GM11168 (cell line): ENCODE measurements around the gene PIP5K1B.

Source experiments
- in situ Hi-C: fragments of 300-500 bp; cut with MboI; formaldehyde crosslinking; loops from one replicate; pipeline ENCODE4 v1.12.0; 2022; ENCODE audit warnings: low sequenced_read_pairs; ENCODE audit not compliant: unreplicated experiment

Gene PIP5K1B

GRCh38 chr9:68933434-68934328 is 228.6 kb downstream of the PIP5K1B start:
- in situ Hi-C loops = no loop called here

GRCh38 chr9:68934329-68934644 is 229.2 kb downstream of the PIP5K1B start:
- in situ Hi-C loops = no loop called here

- in situ Hi-C loops = no loop called here
These were observed 235.5 kb downstream of the PIP5K1B start for GRCh38 chr9:68940573-68940972.

GRCh38 chr9:68941780-68942459 is 236.9 kb downstream of the PIP5K1B start:
- in situ Hi-C loops = no loop called here

GRCh38 chr9:68942790-68943189 is 237.8 kb downstream of the PIP5K1B start:
- in situ Hi-C loops = no loop called here

GRCh38 chr9:68947015-68947414 is 242.0 kb downstream of the PIP5K1B start:
- in situ Hi-C loops = no loop called here

- in situ Hi-C loops = no loop called here
These were observed 243.0 kb downstream of the PIP5K1B start for GRCh38 chr9:68947842-68948569.

GRCh38 chr9:68949271-68950000 is 244.4 kb downstream of the PIP5K1B start:
- in situ Hi-C loops = no loop called here

GRCh38 chr9:68950188-68950587 is 245.1 kb downstream of the PIP5K1B start:
- in situ Hi-C loops = no loop called here

- in situ Hi-C loops = no loop called here
These were observed 245.6 kb downstream of the PIP5K1B start for GRCh38 chr9:68950689-68951088.

- in situ Hi-C loops = no loop called here
These were observed 247.0 kb downstream of the PIP5K1B start for GRCh38 chr9:68951879-68952659.

- in situ Hi-C loops = no loop called here
These were observed 248.7 kb downstream of the PIP5K1B start for GRCh38 chr9:68953771-68954170.

GRCh38 chr9:68955330-68955729 is 250.3 kb downstream of the PIP5K1B start:
- in situ Hi-C loops = no loop called here

- in situ Hi-C loops = no loop called here
These were observed 252.4 kb downstream of the PIP5K1B start for GRCh38 chr9:68957479-68957878.

- in situ Hi-C loops = no loop called here
These were observed 256.5 kb downstream of the PIP5K1B start for GRCh38 chr9:68961587-68961986.

- in situ Hi-C loops = no loop called here
These were observed 258.4 kb downstream of the PIP5K1B start for GRCh38 chr9:68963416-68963815.

- in situ Hi-C loops = no loop called here
These were observed 259.1 kb downstream of the PIP5K1B start for GRCh38 chr9:68964102-68964541.

GRCh38 chr9:68964765-68965164 is 259.7 kb downstream of the PIP5K1B start:
- in situ Hi-C loops = no loop called here

- in situ Hi-C loops = no loop called here
These were observed 261.5 kb downstream of the PIP5K1B start for GRCh38 chr9:68966496-68966944.
